T-helper 22 cell (primary cell): ENCODE data around the gene OR10A2.
"Not testable (repeated sequence)": the region's sequence is repeated elsewhere in the genome, so short reads cannot be mapped to it uniquely, and the experiment has no call there.

ENCODE experiments used
- DNase-seq: peaks from one replicate; pipeline ENCODE4 v3.0.0-alpha.2; 2020; ENCODE audit warnings: low read depth

The OR10A2 gene

DNA sequence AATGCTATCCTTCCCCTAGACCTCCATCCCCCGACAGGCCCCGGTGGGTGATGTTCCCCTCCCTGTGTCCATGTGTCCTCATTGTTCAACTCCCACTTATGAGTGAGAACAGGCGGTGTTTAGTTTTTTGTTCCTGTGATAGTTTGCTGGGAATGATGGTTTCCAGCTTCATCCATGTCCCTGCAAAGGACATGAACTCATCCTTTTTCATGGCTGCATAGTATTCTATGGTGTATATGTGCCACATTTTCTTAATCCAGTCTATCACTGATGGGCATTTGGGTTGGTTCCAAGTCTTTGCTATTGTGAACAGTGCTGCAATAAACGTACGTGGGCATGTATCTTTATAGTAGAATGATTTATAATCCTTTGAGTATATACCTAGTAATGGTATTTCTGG is 24.9 kb downstream of the OR10A2 start:
- not testable (repeated sequence) for DNase-seq

DNA sequence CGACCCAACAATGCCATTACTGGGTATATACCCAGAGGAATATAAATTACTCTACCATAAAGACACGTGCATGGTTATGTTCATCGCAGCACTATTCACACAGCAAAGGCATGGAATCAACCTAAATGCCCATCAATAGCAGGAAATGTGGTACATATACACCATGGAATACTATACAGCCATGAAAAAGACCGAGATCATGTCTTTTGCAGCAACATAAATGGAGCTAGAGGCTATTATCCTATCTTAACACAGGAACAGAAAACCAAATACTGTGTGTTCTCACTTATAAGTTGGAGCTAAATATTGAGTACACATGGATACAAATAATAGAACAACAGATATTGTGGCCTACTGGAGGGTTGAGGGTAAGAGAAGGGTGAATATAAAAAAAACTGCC is 26.0 kb downstream of the OR10A2 start:
- no peak for DNase-seq

DNA sequence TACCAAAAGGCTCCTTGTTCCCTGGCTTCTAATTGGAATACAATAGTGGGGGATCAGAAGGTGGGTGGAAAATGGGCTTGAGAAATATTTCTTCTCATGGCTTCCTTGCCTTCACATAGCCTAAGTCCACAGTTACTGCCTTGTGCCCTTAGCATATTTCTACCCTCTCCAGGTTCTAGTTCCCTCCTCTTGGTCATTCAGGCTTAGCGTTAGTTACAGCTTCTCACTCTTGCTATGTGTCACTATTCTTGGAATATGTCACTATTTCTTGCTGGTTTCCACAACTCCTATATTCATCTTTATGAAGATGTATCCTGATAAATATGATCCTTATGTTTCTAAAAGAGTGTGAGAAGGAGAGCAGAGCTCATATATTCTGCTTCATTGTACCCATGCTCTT is 27.0 kb downstream of the OR10A2 start:
- DNase-seq = no peak

DNA sequence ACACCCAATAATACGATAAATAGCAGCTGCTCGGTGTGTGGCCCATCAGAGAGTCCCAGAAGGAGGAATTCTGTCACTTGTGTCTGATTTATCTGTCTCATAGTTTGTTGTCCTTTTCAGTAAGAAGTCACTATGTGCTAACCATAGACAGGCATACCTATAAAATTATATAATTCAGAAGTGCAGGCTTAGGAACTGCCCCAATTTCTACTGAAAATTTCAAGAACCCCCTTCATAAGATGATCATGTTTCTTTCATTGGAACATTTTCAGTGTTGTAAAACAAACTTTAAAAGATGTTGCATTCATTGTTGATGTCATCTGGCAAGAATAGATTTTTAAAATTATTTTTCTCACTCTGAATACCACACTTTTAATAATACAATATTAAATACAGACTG is 29.5 kb downstream of the OR10A2 start, which contains the start of gene OR2D2:
OR2D2 (minus strand) TSS at position 101 of the 400 bp plus-strand sequence; CDS start at position 101, 0 bp downstream.
- DNase-seq = no peak

DNA sequence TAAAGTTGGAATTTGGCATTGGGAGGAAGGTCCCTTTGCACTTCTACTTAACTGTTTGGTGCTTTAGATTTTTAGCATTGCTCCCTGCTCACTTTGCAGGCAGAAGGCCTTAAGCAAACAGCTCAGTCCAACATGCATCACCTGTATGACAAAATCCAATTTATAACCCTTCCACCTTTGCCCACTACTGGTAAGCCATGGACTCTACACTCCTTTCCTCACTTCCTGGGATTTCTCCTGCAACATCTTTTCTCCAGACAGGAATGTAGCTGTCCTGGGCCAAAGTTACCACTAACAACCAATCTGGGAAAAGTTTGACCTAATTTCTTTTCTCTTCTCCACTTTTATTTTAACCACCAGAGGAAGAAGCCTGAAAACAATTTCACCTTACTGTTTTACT is 31.2 kb downstream of the OR10A2 start:
- DNase-seq = no peak

DNA sequence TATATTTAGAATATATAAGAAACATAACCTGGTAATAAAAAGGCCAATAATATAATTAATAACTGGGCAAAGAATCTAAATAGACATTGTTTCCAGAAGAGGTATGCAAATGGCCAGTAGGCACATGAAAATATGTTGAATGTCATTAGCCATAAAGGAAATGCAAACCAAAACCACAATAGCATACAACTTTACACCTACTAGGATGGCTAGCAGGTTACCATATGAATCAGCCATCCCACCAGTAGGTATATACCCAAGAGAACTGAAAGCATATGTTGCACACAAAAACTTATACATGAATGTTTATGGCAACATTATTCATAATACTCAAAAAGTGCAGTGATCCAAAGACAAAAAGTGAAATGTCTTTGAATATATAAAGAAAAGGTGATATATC is 32.2 kb downstream of the OR10A2 start:
- no peak for DNase-seq

DNA sequence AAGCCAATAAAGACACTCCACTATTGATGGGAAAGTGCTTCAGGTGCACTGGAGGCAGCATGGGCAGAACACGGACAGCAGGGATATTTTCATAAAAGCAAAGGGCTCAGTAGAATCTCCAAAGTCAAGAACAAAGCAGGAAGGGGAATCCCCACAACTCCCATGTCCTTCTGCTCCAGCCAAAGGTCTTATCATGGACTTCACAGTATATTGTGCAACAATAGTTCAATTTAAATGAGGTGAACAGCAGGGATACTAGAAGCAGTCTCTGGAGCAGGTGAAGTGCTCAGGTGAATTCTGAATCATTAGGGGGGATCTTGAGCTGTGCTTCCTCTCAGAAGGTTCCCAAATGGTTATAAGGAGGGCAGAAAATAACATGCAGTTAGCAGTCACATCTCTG is 36.1 kb downstream of the OR10A2 start:
- no peak for DNase-seq

DNA sequence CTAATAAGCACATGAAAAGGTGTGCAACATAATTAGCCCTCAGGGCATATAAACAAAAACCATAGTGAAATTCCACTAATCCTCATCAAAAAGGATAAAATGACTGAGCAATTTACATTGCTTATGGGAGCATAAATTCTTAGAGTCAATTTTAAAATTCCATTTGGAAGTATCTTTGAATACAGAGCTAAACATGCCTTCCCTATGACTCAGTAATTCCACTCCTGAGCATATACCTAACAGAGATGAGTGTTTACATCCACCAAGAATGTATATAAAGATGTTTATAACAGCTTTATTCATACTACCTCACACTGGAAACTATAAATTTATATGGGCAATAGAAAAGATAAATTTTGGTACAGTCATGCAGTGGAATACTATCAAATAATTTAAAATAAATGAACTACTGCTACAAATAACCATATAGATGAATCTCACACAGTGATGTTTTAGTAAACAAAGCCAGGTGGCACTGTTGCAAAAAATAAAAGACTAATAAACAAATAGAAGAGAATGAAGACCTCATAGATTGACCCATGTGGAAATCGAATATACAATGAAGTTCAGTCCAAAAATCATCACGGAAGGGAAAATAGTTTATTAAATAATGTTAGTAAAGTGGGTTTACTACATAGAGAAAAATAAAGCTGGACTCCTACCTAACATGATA is 37.6 kb downstream of the OR10A2 start:
- DNase-seq = no peak

DNA sequence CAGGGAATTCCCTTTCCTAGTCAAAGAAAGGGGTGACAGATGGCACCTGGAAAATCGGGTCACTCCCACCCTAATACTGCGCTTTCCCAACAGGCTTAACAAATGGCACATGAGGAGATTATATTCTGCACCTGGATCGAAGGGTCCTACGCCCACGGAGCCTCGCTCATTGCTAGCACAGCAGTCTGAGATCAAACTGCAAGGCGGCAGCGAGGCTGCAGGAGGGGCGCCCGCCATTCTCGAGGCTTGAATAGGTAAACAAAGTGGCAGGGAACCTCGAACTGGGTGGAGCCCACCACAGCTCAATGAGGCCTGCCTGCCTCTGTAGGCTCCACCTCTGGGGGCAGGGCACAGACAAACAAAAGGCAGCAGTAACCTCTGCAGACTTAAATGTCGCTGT is 41.9 kb downstream of the OR10A2 start:
- DNase-seq = not testable (repeated sequence)

DNA sequence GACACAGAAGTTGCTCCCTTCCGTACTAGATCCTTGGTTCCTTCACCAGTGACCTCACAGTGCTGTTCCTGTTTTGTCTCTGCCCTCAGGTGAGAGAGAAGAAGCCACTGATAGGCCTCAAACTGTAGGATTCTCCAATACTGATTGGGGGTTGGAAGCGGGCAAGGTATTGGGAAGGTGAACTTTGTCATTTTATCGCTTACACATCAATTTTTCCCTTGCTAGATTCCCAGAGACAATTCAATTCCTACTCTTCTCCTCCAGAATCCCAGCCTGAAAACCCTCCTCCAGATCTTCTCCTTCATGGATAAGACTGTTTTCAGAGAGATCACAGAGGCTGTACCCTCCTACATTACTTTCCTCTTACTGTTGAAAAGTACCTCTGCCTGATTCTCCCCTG is 48.5 kb downstream of the OR10A2 start:
- DNase-seq = no peak

DNA sequence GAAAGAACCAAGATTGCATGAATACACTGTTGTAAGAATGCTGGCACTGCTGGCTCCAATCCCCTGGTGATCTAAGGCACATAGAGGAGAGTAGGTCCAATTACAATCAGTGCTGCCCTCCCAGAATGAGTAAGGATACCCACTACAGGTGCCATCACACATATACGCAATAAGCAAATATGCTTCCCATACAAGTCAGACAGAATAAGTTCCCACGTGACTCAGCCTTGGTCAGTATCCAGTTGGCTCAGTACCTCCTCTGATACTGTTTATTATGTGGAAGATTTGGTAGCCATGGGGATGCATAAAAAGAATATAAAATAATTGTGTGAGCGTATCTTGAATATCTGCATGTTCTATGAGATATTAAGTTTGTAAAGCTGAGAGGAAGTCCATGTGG is 49.1 kb downstream of the OR10A2 start:
- no peak for DNase-seq

DNA sequence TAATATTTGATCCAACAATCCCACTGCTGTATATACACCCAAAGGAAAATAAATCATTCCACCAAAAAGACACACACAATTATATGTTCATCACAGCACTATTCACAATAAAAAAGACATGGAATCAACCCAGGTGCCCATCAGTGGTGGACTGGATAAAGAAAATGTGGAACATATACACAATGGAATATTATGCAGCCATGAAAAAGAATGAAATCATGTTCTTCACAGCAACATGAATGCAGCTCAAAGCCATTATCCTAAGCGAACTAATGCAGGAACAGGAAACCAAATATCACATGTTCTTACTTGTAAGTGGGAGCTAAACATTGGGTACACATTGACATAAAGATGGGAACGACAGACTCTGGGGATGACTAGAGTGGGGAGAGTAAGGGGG is 56.8 kb downstream of the OR10A2 start:
- no peak for DNase-seq

DNA sequence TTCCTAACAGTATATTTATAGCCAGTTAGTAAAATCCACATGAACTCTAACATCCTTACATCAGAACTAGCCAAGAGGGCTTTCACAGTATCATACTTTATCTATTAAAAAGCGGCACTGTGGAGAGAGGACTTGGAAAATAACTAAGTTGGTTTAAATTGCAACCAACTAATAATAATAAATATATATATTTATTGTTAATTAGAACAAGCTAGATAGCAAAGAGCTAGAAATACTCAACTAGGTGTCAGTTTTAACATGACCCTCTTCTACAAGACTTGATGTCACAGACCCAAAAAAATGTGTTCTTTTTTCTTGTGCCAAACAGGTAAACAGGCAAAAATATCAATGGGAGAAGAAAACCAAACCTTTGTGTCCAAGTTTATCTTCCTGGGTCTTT is 57.8 kb downstream of the OR10A2 start, which contains the start of gene OR2D3:
OR2D3 (plus strand) TSS at position 301 of the 400 bp plus-strand sequence; CDS start at position 301, 0 bp downstream.
- no peak for DNase-seq
